ENCODE results near the gene TAF7. TPM values are rescaled to one million over a fixed set of nuclear protein-coding genes. Genes with fewer than 3 reads are reported as not detected.

TAF7 gene
- total and polyA plus RNA-seq, 9 of the 15 experiments (the other 6 are each of a cell fraction or from before 2014, with no cell fraction given) = 51.6 to 116 (median 73.3) TPM

DNA sequence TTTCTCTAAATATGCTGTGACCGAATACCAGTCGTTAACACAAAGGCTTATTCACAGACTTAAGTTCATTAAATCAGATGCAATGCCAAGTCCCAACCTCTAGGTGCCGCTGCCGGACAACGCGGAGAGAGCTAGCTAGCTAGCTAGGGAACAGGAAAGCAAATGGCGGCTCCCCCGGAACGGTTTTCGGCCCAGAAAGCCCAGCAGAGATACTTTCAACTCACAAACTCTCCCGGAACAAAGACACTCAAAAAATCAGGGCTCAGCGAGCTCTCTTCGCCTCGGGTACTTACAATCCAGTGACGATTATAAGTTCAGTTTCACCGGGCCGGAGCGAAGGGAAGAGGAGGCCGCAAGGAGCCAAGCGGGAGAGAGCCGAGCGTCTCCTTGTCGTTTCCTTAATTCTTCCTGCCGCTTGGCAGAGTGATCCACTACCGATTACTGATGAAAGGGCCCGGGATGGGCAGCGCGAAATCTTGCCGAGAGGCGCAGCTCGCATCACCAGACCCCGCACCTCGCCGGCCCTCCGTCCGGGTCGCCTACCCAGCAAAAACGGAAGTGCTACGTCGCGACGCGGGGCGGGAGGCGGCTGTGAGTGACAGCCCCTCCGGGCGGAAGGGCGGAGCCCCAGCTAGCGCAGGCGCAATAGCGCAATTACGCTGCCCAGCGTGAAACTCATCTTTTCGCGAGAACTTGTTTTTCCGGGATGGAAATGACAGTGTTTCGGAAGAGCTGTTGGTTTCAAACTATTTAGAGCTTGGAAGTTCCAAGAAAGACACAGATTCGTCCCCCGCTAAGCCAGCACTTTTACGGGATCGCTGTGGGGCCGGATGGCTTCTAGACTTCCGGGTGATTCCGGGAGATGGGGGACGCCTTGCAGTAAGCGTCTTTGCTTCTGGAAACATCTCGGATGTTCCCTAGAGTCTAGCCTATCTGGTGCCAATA lies at the start of gene TAF7 (continued):
- peak in 1 of 2 experiments; percentile 39; a peak in 2 of 4 replicates for TF ChIP-seq RAD21 (CRISPR knock-in tag; conservative IDR thresholded peaks at IDR 0.05 in 1 of 2, IDR thresholded peaks at IDR 0.05 in 1 of 2)
- TF ChIP-seq ZNF75A (CRISPR knock-in tag; IDR thresholded peaks at IDR 0.05) = no peak
- no peak for TF ChIP-seq CBFA2T3 (IDR thresholded peaks at IDR 0.05)
- TF ChIP-seq, protein P1, sequence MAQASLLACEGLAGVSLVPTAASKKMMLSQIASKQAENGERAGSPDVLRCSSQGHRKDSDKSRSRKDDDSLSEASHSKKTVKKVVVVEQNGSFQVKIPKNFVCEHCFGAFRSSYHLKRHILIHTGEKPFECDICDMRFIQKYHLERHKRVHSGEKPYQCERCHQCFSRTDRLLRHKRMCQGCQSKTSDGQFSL (CRISPR knock-in tag; IDR thresholded peaks at IDR 0.05) = no peak
- TF ChIP-seq, protein P1 (tag; IDR thresholded peaks at IDR 0.05) = no peak
- no peak for TF ChIP-seq KLF10 (CRISPR knock-in tag; IDR thresholded peaks at IDR 0.05)
- TF ChIP-seq, protein P2, sequence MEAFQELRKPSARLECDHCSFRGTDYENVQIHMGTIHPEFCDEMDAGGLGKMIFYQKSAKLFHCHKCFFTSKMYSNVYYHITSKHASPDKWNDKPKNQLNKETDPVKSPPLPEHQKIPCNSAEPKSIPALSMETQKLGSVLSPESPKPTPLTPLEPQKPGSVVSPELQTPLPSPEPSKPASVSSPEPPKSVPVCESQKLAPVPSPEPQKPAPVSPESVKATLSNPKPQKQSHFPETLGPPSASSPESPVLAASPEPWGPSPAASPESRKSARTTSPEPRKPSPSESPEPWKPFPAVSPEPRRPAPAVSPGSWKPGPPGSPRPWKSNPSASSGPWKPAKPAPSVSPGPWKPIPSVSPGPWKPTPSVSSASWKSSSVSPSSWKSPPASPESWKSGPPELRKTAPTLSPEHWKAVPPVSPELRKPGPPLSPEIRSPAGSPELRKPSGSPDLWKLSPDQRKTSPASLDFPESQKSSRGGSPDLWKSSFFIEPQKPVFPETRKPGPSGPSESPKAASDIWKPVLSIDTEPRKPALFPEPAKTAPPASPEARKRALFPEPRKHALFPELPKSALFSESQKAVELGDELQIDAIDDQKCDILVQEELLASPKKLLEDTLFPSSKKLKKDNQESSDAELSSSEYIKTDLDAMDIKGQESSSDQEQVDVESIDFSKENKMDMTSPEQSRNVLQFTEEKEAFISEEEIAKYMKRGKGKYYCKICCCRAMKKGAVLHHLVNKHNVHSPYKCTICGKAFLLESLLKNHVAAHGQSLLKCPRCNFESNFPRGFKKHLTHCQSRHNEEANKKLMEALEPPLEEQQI (IDR thresholded peaks at IDR 0.05) = no peak
- TF ChIP-seq CCNT2 (IDR thresholded peaks at IDR 0.05; ENCODE audit: borderline replicate concordance, extremely low read depth, insufficient read length, low read depth, low read length) = peak; percentile 38
- no peak for TF ChIP-seq MED1 (CRISPR knock-in tag; IDR thresholded peaks at IDR 0.05; ENCODE audit: borderline replicate concordance)
- TF ChIP-seq PTRF (tag; IDR thresholded peaks at IDR 0.05) = no peak
- peak; percentile 88 for TF ChIP-seq CBX1 (IDR thresholded peaks at IDR 0.05; ENCODE audit: low read depth)
- TF ChIP-seq, protein P3, sequence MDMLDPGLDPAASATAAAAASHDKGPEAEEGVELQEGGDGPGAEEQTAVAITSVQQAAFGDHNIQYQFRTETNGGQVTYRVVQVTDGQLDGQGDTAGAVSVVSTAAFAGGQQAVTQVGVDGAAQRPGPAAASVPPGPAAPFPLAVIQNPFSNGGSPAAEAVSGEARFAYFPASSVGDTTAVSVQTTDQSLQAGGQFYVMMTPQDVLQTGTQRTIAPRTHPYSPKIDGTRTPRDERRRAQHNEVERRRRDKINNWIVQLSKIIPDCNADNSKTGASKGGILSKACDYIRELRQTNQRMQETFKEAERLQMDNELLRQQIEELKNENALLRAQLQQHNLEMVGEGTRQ (CRISPR knock-in tag; IDR thresholded peaks at IDR 0.05) = no peak
- no peak for TF ChIP-seq EP300 (IDR thresholded peaks at IDR 0.05; ENCODE audit: low read length)
- peak; percentile 91 for TF ChIP-seq CXXC5 (CRISPR knock-in tag; IDR thresholded peaks at IDR 0.05)
- peak in 1 of 2 experiments; percentile 39; a peak in 2 of 4 replicates for TF ChIP-seq TBL1XR1 (IDR thresholded peaks at IDR 0.05; ENCODE audit: low read length in 2 of 2)
- no peak for TF ChIP-seq ZNF766 (CRISPR knock-in tag; conservative IDR thresholded peaks at IDR 0.05)
- no peak for TF ChIP-seq U2AF1 (optimal IDR thresholded peaks at IDR 0.05; ENCODE audit: low read depth, low read length)
- TF ChIP-seq ATF1 (CRISPR knock-in tag; IDR thresholded peaks at IDR 0.05) = peak; percentile 44; the same call in 1 of the 2 replicates
- TF ChIP-seq ATF1 (tag; IDR thresholded peaks at IDR 0.05) = peak; percentile 94
- TF ChIP-seq PHB2 (IDR thresholded peaks at IDR 0.05; ENCODE audit: low read depth) = no peak
- TF ChIP-seq, protein P4, sequence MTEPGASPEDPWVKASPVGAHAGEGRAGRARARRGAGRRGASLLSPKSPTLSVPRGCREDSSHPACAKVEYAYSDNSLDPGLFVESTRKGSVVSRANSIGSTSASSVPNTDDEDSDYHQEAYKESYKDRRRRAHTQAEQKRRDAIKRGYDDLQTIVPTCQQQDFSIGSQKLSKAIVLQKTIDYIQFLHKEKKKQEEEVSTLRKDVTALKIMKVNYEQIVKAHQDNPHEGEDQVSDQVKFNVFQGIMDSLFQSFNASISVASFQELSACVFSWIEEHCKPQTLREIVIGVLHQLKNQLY (CRISPR knock-in tag; conservative IDR thresholded peaks at IDR 0.05) = no peak
- no peak for TF ChIP-seq ZC3H4 (CRISPR knock-in tag; IDR thresholded peaks at IDR 0.05; ENCODE audit: borderline replicate concordance)
- TF ChIP-seq BMI1 (IDR thresholded peaks at IDR 0.05; ENCODE audit: low read length) = no peak
- TF ChIP-seq ZNF780A (CRISPR knock-in tag; IDR thresholded peaks at IDR 0.05) = no peak
